NCI-H1105 treated with DMSO at 0.1 percent for 48 hours (cell line): Measurements from ENCODE around the gene AEBP1.

Experiments
- DNase-seq: peaks from one replicate; lab custom pipeline; 2025; lab: John Stamatoyannopoulos, UW

AEBP1 gene

GRCh38 chr7:44103923-44104859 is at the start of gene AEBP1:
Gene AEBP1, plus strand, starts transcription at chr7:44104345. Its CDS starts 321 bp downstream, at chr7:44104666.
- DNase-seq, result no peak

- no peak for DNase-seq
Observed at GRCh38 chr7:44056681-44057080, 47.5 kb upstream of the AEBP1 start.

DNA sequence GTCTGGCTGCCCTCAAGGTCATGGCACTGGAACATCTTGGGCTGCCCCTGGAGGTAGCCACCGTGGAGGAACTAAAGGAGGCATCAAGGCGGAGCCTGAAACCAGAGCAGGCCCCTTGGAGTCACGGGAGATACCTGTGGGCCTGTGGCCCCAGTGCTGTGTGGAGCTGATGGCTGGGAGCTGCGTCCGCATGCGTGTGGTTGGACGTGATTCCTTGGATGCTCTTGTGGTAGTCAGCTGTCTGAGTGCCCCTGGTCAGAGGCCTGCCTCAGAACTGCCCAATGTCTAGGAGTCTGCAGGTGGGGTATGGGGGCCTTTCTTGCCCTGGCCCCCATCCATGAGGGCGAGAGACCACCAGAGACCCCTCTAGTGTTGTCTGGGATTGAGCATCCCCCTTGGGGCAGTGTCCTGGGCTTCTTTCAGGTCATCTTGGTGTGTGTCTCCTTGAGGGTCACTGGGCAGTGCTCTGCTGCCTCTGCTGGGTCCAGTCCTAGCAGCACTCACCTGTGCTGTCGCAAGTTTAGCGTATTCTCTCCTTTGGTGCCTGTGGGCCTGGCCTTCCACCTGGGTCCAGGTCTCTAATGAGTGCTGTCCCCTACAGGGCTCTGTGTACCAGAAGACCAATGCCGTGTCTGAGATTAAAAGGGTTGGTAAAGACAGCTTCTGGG is 46.8 kb upstream of the AEBP1 start:
- no peak for DNase-seq

DNA sequence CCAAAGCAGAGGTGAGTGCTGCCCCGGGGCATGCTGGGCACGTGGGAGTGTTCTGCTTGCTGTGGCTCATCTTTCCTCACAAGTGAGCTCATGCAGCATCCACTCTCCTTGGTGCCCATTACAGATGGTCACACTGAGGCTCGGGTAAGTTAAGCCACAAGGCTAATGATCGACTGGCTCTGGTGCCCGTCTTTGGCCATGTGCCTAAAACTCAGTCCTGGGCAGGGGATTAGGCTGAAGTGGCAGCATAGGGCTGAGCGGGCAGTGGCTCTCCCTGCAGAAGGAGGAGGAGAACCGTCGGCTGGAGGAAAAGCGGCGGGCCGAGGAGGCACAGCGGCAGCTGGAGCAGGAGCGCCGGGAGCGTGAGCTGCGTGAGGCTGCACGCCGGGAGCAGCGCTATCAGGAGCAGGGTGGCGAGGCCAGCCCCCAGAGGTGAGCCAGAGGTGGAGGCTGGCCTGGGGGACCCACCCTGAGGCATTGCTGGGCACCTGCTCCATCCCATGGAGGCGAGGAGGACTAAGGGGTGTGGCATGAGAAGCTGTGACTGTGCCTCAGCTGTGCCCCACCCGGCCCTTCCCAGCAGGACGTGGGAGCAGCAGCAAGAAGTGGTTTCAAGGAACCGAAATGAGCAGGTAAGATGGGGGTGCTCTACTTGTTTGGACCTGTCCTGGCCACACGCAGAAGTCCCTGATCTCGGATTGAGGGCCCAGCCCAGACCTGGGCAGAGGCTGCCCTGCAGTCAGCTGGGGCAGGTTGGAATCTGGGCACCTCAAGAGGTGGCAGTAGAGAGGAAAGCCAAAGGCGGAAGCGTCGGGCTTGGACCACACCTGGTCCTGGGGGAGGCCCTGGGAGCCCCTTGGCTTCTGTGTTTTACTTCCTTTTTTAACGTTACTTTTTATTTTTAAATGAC is 46.0 kb upstream of the AEBP1 start:
- DNase-seq, result no peak

DNA sequence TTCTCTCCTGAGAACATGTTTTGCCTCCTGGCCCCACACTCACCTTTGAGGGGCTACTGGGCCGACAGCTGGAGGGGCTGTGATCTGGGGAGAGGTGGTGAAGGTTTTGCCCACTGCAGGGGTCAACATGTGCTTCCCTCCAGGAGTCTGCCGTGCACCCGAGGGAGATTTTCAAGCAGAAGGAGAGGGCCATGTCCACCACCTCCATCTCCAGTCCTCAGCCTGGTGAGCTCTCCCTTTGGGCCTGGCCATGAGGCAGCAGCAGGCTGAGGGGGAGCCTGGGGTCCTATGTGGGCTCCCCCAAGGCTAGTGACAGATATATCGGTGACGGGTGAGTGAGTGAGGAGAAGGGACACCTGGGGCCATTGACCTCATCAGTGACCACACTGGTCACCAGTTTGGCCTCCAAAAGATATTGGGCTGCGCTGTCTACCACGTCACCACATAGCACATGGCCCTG is 45.4 kb upstream of the AEBP1 start:
- no peak for DNase-seq

DNA sequence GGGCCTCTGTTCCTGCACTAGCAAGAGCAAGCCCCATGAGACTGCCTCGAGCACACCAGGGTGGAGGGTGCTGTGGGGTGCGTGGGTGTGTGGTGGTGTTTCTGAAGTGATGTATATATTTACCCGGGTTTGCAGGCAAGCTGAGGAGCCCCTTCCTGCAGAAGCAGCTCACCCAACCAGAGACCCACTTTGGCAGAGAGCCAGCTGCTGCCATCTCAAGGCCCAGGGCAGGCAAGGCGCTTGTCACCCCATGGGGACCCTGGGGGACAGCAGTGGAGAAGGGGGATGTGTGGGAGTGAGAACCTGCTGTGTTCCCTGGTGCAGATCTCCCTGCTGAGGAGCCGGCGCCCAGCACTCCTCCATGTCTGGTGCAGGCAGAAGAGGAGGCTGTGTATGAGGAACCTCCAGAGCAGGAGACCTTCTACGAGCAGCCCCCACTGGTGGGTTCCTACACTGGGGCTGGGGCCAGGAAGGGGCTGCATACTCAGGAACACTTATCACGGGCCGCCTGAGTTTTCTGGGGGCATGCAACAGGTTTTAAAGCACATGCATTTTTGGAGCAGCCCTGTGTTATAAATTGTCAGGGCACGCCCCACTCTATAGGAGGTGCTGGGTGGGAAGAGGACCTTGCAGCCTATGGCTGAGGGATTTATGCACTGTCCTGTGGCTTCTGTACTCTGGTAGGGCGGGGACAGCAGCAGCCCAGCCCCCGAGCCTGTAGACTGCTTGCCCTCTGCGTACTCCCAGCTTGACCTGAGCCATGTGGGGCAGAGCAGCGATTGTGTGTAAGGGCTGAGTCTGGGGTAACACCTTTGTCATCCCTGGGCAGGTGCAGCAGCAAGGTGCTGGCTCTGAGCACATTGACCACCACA is 44.7 kb upstream of the AEBP1 start:
- no peak for DNase-seq

- DNase-seq, result no peak
Observed at GRCh38 chr7:44060091-44060947, 43.8 kb upstream of the AEBP1 start.

GRCh38 chr7:44060948-44061644 is 43.0 kb upstream of the AEBP1 start:
- DNase-seq, result no peak

GRCh38 chr7:44061645-44062179 is 42.4 kb upstream of the AEBP1 start:
- no peak for DNase-seq

GRCh38 chr7:44062180-44062902 is 41.8 kb upstream of the AEBP1 start:
- no peak for DNase-seq

- DNase-seq, result no peak
Observed at GRCh38 chr7:44062903-44063295, 41.2 kb upstream of the AEBP1 start.

GRCh38 chr7:44063547-44063893 is 40.6 kb upstream of the AEBP1 start:
- no peak for DNase-seq

DNA sequence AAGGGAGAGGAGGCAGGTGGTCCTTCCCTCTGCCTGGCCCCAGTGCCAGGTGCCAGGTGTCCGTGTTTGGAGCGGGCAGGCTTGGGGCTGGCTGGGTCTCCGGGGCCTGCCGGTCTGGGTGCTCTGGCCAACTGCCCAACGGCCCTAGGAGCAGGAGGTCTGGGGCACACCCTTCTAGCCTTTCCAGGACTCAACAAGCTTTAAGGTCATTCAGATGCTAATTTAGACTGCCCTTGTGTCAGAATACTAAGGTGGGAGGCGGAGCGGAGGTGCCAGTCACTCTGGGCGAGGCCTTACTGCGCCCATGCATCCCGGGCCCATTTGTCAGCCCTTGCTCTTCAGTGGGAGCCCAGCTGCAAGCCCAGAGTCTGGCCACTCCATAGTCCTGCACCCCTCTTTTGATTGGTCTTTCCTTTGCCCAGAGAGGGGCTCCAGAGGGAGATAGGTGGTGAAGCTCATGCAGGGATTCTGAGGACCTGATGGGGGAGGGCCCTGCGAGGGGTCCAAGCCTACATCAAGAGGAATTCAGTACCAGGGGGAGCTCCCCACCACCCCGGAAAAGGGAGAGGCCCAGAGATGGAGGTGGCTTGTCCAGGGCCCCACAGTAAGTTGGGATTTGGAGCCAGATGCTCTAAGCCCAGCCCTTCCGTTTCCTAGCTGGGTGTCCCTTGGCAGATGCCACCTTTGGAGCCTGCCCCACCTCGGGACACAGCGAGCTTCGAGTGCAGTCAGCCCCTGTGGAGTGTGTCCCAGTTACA is 40.1 kb upstream of the AEBP1 start:
- no peak for DNase-seq

DNA sequence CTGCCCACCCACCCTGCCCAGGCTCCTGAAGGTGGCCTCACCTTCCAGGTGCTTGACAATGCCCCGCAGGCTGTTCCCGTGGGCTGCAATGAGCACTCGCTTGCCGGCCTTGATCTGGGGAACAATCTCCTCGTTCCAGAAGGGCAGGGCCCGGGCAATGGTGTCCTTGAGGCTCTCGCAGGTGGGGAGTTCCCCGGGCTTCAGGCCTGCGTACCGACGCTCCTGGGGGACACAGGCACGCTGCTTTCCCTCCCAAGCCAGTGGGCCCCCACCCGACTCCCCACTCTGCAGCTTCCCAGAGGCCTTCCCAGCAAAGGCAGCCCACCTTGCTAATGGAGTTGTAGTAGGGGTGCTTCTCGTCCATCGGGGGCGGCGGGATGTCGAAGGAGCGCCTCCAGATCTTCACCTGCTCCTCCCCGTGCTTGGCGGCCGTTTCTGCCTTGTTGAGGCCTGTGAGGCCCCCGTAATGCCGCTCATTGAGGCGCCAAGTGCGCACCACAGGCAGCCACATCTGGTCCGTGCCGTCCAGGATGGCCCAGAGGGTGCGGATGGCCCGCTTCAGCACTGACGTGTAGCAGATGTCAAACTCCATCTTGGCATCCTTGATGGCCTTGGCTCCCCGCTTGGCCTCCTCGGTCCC is 39.2 kb upstream of the AEBP1 start:
- DNase-seq, result peak; percentile 27

- DNase-seq, result peak; percentile 72
Observed at GRCh38 chr7:44065431-44066110, 38.6 kb upstream of the AEBP1 start, which contains the start of gene PGAM2. Gene PGAM2, minus strand, starts transcription at chr7:44065567. Its CDS starts 38 bp downstream, at chr7:44065529.

DNA sequence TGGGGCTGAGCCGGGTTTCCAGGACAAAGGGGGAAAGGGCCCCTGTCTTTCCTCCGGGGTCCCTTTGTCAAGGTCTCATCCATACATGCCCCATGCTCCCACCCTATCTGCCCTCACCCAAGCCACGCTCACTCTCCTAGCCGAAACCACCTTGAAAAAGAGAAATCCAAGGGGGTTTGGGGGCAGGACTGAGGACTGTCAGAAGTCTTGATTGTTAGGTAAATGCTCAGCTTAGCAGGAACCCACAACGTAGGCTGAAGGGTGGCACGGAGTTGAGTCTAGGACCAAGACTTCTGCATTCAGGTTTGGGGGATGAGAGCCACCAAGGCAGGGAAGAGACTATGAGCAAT is 38.1 kb upstream of the AEBP1 start:
- no peak for DNase-seq
